Activated naive CD8-positive, alpha-beta T cell treated with anti-CD3 and anti-CD28 coated beads for 36 hours (primary cell): ENCODE data around the gene MAP2K6. TPM values are rescaled to one million over a fixed set of nuclear protein-coding genes. Genes with fewer than 3 reads are reported as not detected.

Experiments
- DNase-seq: peaks from one replicate; pipeline ENCODE4 v3.0.0; 2021
- H3K27ac Mint-ChIP-seq: one replicate; pipeline ENCODE4 v1.8.0; 2022; ENCODE audit warnings: mild to moderate bottlenecking, moderate library complexity, mixed read lengths
- H3K27me3 Mint-ChIP-seq: one replicate; pipeline ENCODE4 v1.8.0; 2022; ENCODE audit warnings: mild to moderate bottlenecking, mixed read lengths
- H3K36me3 Mint-ChIP-seq: one replicate; pipeline ENCODE4 v1.8.0; 2021; ENCODE audit warnings: mild to moderate bottlenecking, mixed read lengths
- H3K4me1 Mint-ChIP-seq: one replicate; pipeline ENCODE4 v1.8.0; 2021; ENCODE audit warnings: mixed read lengths
- H3K4me3 Mint-ChIP-seq: one replicate; pipeline ENCODE4 v1.8.0; 2022; ENCODE audit warnings: mild to moderate bottlenecking, moderate library complexity, mixed read lengths
- H3K9me3 Mint-ChIP-seq: one replicate; pipeline ENCODE4 v1.8.0; 2022; ENCODE audit warnings: mixed read lengths
- total RNA-seq, 2 experiments: library from RNA; stranded (reverse); gene quantifications; one replicate each; pipeline ENCODE4 v1.2.3, GENCODE V29; 2021

Gene MAP2K6
- total RNA-seq, 2 experiments from 2014 or later = 2.7 to 2.9 TPM

- Mint-ChIP-seq H3K4me1 (peaks cover 9% of the 10 kb centered on the region), H3K9me3 (peaks cover 17% of the 10 kb centered on the region), H3K27me3 (no peaks in the 10 kb centered on the region), H3K4me3 (no peak overlapping the region), H3K36me3 (peaks cover 17% of the 10 kb centered on the region), H3K27ac (no peak overlapping the region)
- DNase-seq = no peak
These were observed 24.3 kb downstream of the MAP2K6 start for GRCh38 chr17:69438776-69439175.

DNA sequence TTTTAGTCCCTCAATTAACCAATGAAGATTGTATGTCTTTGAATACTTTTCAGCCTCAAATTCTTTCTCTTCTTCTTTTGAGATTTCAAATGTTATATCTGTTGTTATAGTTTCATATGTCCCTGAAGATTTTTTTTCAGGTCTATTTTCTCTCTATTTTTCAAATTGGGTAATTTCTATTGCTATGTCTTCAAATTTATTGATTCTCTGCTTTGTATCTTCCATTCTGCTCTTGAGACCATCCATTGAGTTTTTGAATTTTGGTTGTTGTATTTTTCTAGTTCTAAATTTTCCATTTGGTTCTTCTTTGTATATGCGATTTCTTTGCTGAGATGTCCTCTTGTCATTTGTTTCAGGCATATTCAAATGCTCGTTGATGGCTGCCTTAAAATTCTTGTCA lies 26.7 kb downstream of the MAP2K6 start:
- H3K36me3 Mint-ChIP-seq = peaks cover 19% of the 10 kb centered on the region
- peaks cover 17% of the 10 kb centered on the region for H3K9me3 Mint-ChIP-seq
- DNase-seq = no peak
- H3K27ac Mint-ChIP-seq = no peak overlapping the region
- peaks cover 13% of the 10 kb centered on the region for H3K4me1 Mint-ChIP-seq
- no peak overlapping the region for H3K4me3 Mint-ChIP-seq
- no peaks in the 10 kb centered on the region for H3K27me3 Mint-ChIP-seq

- Mint-ChIP-seq H3K36me3 (peaks cover 16% of the 10 kb centered on the region), H3K4me3 (no peak overlapping the region), H3K9me3 (peaks cover 15% of the 10 kb centered on the region), H3K27ac (no peak overlapping the region), H3K4me1 (peaks cover 11% of the 10 kb centered on the region), H3K27me3 (no peaks in the 10 kb centered on the region)
- DNase-seq = no peak
These were observed 28.6 kb downstream of the MAP2K6 start for GRCh38 chr17:69443138-69443537.

GRCh38 chr17:69444023-69444422 lies 29.5 kb downstream of the MAP2K6 start:
- Mint-ChIP-seq H3K27ac (no peak overlapping the region), H3K4me1 (peaks cover 10% of the 10 kb centered on the region), H3K27me3 (no peaks in the 10 kb centered on the region), H3K4me3 (no peak overlapping the region), H3K36me3 (peaks cover 14% of the 10 kb centered on the region), H3K9me3 (peaks cover 13% of the 10 kb centered on the region)
- no peak for DNase-seq

DNA sequence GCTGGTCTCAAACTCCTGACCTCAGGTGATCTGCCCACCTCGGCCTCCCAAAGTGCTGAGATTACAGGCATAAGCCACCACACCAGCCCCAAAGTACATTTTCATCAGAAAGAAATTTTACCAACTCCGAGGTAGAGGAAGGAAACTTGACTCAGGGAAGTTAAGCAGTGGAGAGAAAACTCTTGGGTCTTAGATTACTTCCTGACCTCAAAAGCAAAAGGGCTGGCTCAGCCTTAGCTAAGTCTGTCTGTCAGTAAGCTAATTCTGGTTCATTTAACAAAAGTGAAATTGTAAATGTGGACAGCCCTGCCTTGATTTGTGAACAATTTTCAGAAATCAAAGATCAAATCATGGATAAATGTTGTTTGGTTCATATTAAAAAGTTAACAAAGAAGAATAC lies 30.6 kb downstream of the MAP2K6 start:
- Mint-ChIP-seq H3K27ac (peak overlapping the region; percentile 53), H3K4me3 (peak overlapping the region; percentile 19), H3K9me3 (peaks cover 7% of the 10 kb centered on the region), H3K4me1 (peaks cover 10% of the 10 kb centered on the region), H3K36me3 (peaks cover 8% of the 10 kb centered on the region), H3K27me3 (no peaks in the 10 kb centered on the region)
- no peak for DNase-seq

DNA sequence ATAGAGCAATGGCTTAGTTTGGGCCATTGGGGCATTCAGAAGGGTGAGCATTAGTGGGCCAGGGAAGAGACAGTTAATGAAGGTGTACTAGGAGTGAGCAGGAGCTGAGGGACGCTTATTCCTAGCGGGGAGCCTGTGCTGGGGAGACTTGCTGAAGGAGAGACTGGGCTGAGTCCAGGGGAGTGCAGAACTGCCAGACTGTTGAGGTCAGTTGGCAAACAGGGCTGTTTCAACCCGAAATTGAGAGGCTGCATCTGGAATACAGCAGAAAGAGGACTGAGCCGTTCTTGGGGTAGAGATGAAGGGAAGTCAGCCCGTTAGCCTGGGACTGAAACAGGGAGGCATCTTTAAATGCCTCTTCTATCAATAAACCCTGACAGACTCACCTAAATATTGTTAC lies 33.2 kb downstream of the MAP2K6 start:
- H3K27me3 Mint-ChIP-seq = no peaks in the 10 kb centered on the region
- peaks cover 2% of the 10 kb centered on the region for H3K36me3 Mint-ChIP-seq

DNA sequence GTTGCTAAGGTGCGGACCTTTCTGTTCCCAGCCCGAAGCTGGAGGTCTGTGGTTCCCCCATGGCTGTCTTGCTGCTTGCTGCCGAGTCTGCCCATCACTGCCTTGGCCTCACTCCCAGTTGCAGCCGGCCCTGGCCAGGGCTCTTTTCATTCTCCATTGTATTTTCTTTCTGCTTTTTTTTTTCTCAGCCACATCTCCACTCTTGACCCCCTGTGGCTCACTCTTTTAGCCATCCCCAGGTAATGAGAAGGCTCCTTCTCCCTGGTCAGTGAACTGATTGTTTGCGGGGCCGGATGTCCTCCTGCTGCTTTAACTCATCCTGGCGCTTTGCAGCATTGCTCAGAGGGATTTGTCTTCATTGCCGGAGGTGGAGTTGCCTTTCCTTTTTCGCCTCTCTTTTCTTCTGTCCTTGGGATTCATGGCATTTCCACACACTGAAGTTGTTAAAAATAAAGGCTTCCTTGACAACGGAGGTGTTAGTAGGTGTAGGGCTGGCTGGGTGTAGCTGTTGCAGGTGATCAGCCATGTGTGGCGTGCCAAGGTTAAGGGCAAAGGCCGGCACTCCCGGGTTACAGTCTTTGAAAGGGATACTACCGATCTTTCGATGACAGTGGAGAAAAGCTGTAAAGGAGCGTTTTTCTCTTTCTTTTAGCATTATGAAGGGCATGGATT lies 34.1 kb downstream of the MAP2K6 start:
- Mint-ChIP-seq H3K27ac (no peak overlapping the region), H3K9me3 (no peaks in the 10 kb centered on the region), H3K4me3 (no peak overlapping the region), H3K27me3 (no peaks in the 10 kb centered on the region), H3K4me1 (peaks cover 21% of the 10 kb centered on the region), H3K36me3 (peaks cover 2% of the 10 kb centered on the region)
- no peak for DNase-seq

More for the DNA sequence above, 33.2 kb downstream of the MAP2K6 start:
- Mint-ChIP-seq H3K27ac (no peak overlapping the region), H3K4me3 (no peak overlapping the region), H3K4me1 (peaks cover 19% of the 10 kb centered on the region), H3K9me3 (no peaks in the 10 kb centered on the region)
- no peak for DNase-seq

DNA sequence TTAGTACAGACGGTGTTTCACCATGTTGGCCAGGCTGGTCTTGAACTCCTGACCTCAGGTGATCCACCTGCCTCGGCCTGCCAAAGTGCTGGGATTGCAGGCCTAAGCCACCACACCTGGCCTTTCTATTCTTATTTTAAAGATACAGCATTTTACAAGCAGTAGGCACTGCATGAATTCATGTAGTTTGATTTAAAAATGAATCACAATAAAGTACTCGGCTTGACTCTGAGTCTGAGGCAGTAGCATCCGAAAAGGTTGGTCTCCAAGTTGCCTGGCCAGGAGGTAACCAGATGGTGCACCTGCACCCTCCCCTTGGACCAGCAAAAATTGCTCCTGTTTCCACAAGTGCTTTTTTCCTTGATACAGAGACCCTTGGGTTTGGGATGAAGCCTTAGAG lies 35.6 kb downstream of the MAP2K6 start:
- Mint-ChIP-seq H3K9me3 (no peaks in the 10 kb centered on the region), H3K27me3 (no peaks in the 10 kb centered on the region), H3K36me3 (no peaks in the 10 kb centered on the region), H3K4me1 (peaks cover 14% of the 10 kb centered on the region), H3K27ac (no peak overlapping the region), H3K4me3 (no peak overlapping the region)
- DNase-seq = no peak

DNA sequence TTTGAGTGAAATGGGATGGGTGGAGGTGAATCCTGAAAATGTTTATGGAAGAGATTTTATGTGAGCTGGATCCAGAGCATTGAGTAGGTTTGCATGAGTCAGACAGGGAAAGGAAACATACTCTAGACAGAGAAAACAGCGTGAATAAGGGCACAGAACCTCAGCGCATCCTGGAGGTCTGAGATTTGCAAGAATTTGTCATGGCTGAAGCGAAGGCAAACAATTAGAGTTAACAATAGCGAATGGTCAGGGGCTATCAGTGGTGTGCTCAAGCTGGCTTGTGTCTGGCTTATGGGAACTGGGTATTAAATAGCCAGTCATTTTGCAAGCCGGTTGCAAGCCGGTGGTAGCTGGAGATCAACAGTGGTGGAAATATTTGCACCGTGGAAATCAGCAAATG lies 36.4 kb downstream of the MAP2K6 start:
- Mint-ChIP-seq H3K9me3 (no peaks in the 10 kb centered on the region), H3K4me3 (no peak overlapping the region), H3K4me1 (peaks cover 12% of the 10 kb centered on the region), H3K36me3 (no peaks in the 10 kb centered on the region), H3K27ac (no peak overlapping the region), H3K27me3 (no peaks in the 10 kb centered on the region)
- no peak for DNase-seq

DNA sequence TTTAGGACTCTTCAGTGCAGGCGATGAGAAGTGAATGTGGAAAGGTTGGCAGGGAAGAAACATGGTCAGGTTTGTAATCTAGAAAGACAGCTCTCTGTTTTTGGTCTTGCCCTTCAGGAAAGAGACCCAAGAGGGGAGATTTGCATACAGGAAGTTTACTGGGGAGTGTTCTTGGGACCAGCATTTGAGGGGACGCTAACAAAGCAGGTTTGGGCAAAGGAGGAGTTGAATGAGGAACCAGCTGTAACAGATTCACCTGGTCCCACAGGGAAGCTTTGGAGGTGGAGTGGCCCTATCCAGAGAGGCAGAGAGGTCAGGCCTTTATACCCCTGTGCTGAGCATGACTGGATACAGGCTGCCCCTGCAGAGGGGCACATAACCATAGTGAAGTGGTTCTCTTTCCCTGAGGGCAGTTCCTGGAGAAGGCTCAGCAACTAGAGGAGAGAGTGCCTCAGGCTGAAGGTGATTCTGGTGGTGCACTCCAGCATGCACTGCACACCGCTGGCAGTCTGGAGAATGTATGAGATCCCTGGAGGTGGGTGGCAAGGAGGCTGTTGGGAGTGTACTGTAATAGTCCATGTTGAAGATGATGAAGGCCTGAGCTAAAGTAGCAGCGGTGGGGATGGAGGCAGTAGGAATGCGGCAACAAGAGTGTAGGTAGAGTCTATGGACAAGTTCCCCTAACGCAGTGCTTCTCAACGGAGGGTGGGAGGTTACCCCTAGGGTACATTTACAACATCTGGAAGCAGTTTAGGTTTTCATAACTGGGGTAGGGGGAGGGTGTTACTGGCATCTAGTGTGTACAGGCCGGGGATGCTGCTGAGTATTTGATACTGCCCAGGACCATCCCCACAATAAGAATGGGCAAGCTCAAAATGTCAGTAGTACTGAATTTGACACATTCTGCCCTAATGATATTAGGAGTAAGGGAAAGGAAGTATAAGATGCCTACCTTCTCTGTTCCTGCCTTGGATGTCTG lies 37.2 kb downstream of the MAP2K6 start:
- Mint-ChIP-seq H3K27me3 (no peaks in the 10 kb centered on the region), H3K27ac (no peak overlapping the region), H3K4me3 (no peak overlapping the region), H3K36me3 (no peaks in the 10 kb centered on the region), H3K4me1 (peaks cover 12% of the 10 kb centered on the region), H3K9me3 (no peaks in the 10 kb centered on the region)
- DNase-seq = no peak

- H3K9me3 Mint-ChIP-seq = no peaks in the 10 kb centered on the region
- no peaks in the 10 kb centered on the region for H3K27me3 Mint-ChIP-seq
- H3K4me1 Mint-ChIP-seq = peaks cover 12% of the 10 kb centered on the region
- H3K27ac Mint-ChIP-seq = no peak overlapping the region
- H3K36me3 Mint-ChIP-seq = peaks cover 1% of the 10 kb centered on the region
- DNase-seq = no peak
- no peak overlapping the region for H3K4me3 Mint-ChIP-seq
These were observed 38.3 kb downstream of the MAP2K6 start for GRCh38 chr17:69452664-69453260.

- H3K4me1 Mint-ChIP-seq = peaks cover 14% of the 10 kb centered on the region
- no peaks in the 10 kb centered on the region for H3K27me3 Mint-ChIP-seq
- peaks cover 3% of the 10 kb centered on the region for H3K36me3 Mint-ChIP-seq
- DNase-seq = no peak
- no peak overlapping the region for H3K4me3 Mint-ChIP-seq
- no peak overlapping the region for H3K27ac Mint-ChIP-seq
- no peaks in the 10 kb centered on the region for H3K9me3 Mint-ChIP-seq
These were observed 39.6 kb downstream of the MAP2K6 start for GRCh38 chr17:69454051-69454450.

DNA sequence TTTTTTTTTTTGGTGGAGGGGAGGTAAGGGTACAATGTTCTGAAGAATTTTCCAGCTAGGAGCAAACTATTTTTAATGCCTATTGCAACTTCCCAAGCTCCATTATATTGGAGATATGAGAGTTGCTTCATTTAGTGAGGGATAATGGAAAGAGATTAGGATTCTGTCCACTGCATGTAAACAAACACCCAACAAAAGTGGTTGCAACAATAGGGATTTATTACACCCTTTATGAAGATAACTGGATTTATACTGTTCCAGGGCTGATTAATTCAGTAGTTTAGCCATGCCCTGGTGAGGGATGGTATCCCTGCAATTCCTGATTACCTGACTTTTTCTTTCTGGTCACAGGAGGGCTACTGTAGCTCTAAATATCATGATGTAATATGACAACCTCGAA lies 40.5 kb downstream of the MAP2K6 start:
- Mint-ChIP-seq H3K9me3 (no peaks in the 10 kb centered on the region), H3K27me3 (no peaks in the 10 kb centered on the region), H3K4me1 (peaks cover 14% of the 10 kb centered on the region), H3K4me3 (no peak overlapping the region), H3K27ac (no peak overlapping the region), H3K36me3 (peaks cover 3% of the 10 kb centered on the region)
- no peak for DNase-seq

GRCh38 chr17:69457603-69458002 lies 43.1 kb downstream of the MAP2K6 start:
- Mint-ChIP-seq H3K4me1 (peaks cover 9% of the 10 kb centered on the region), H3K36me3 (peaks cover 3% of the 10 kb centered on the region), H3K9me3 (no peaks in the 10 kb centered on the region), H3K4me3 (no peak overlapping the region), H3K27ac (no peak overlapping the region), H3K27me3 (no peaks in the 10 kb centered on the region)
- DNase-seq = no peak
